ENCODE measurements around the gene CSNK1G1. TPM values are rescaled to one million over a fixed set of nuclear protein-coding genes. Genes with fewer than 3 reads are reported as not detected.

Gene CSNK1G1
- total and polyA plus RNA-seq, 2 of the 8 experiments (the other 6 are each of a cell fraction or from before 2014, with no cell fraction given) = 6.0 to 12.9 TPM

GRCh38 chr15:64249406-64249805 is 106.6 kb downstream of the CSNK1G1 start:
- Histone ChIP-seq H3K9me3 (ENCODE audit: insufficient read depth in 2 of 2, low read depth in 1 of 2, low read length in 1 of 2) (no peaks in the 10 kb centered on the region), H3K23ac (ENCODE audit: insufficient read length) (no peak overlapping the region), H3K27ac (ENCODE audit: low read depth, low read length) (no peak overlapping the region), H2BK15ac (ENCODE audit: low read length) (no peak overlapping the region), H2BK12ac (ENCODE audit: low read depth, low read length) (peak overlapping the region; percentile 78; the same call in 1 of the 2 replicates), H2BK120ac (replicated peaks; ENCODE audit: low read depth, low read length) (no peak overlapping the region), H4K91ac (replicated peaks; ENCODE audit: insufficient read length, low read length) (no peak overlapping the region), H2BK20ac (ENCODE audit: low read length) (no peak overlapping the region), H3K27me3 (replicated peaks in 1 of 4; ENCODE audit: control insufficient read depth in 3 of 4, extremely low read depth in 1 of 4, insufficient read depth in 3 of 4, low read length in 3 of 4) (no peaks in the 10 kb centered on the region), H3K4ac (replicated peaks; ENCODE audit: insufficient read length, low read depth, low read length) (peak overlapping the region; percentile 59), H2AK5ac (ENCODE audit: low read depth, low read length) (no peak overlapping the region), H3K56ac (replicated peaks; ENCODE audit: insufficient read length, low read depth, low read length) (no peak overlapping the region), H3K4me2 (ENCODE audit: insufficient read depth in 1 of 2, low read depth in 2 of 2, low read length in 2 of 2) (no peak overlapping the region), H3K18ac (ENCODE audit: extremely low read depth, low read length) (no peak overlapping the region), H4K5ac (ENCODE audit: insufficient read length, low read depth, low read length) (no peak overlapping the region), H3K23me2 (ENCODE audit: low read depth, low read length) (no peaks in the 10 kb centered on the region), H3K36me3 (ENCODE audit: control insufficient read depth in 2 of 4, insufficient read depth in 4 of 4, low read length in 3 of 4) (no peaks in the 10 kb centered on the region), H3K79me2 (ENCODE audit: control insufficient read depth in 1 of 2, insufficient read depth in 2 of 2, low read length in 2 of 2) (no peaks in the 10 kb centered on the region), H4K8ac (ENCODE audit: extremely low read depth, insufficient read depth, low read length) (no peak overlapping the region), H4K20me1 (replicated peaks in 1 of 2; ENCODE audit: control insufficient read depth in 1 of 2, insufficient read depth in 2 of 2, low read length in 2 of 2) (no peaks in the 10 kb centered on the region), H3K4me3 (ENCODE audit: extremely low read depth in 1 of 4, insufficient read depth in 2 of 4, low read depth in 3 of 4, low read length in 4 of 4) (no peak overlapping the region), H2AFZ (ENCODE audit: low read length) (no peak overlapping the region), H2BK5ac (ENCODE audit: low read depth, low read length) (no peak overlapping the region), H3K4me1 (replicated peaks in 1 of 4; ENCODE audit: control insufficient read depth in 3 of 4, insufficient read depth in 4 of 4, low read length in 3 of 4) (peaks cover 0 to 12% (median 5%) of the 10 kb centered on the region in 4 experiments; a peak in 5 of 7 replicates), H3K14ac (ENCODE audit: insufficient read length) (no peak overlapping the region), H3K9ac (replicated peaks in 1 of 4; ENCODE audit: extremely low read depth in 1 of 4, low read depth in 3 of 4, low read length in 3 of 4) (no peak overlapping the region), H3K79me1 (ENCODE audit: low read depth, low read length) (no peaks in the 10 kb centered on the region; the same call in 1 of the 2 replicates)
- CTCF ChIA-PET (ENCODE audit: partially characterized antibody) = no interaction called here
- DNase-seq (ENCODE audit: low read depth in 1 of 2, low spot score in 2 of 2) (no peak), FAIRE-seq (no peak)
- 97% methylated on average over 3 of the region's 3 CpGs; no CpG with 5 or more reads in 1 of the 2 experiments for WGBS, 2 experiments (ENCODE audit: extremely low coverage in 1 of 2, insufficient coverage in 1 of 2, insufficient read length in 1 of 2, insufficient replicate concordance in 2 of 2, low coverage in 1 of 2, low lambda C conversion rate in 2 of 2, missing lambda C conversion rate in 1 of 2)
- POLR2A ChIA-PET (ENCODE audit: partially characterized antibody) = no interaction called here
- no peak for TF ChIP-seq ZNF274 (IDR thresholded peaks at IDR 0.05; ENCODE audit: borderline replicate concordance, extremely low read depth, low read length)
- no peak for TF ChIP-seq HDAC2 (IDR thresholded peaks at IDR 0.05; ENCODE audit: borderline replicate concordance in 1 of 2, low read depth in 2 of 2, low read length in 2 of 2)
- no peak for TF ChIP-seq E2F6 (IDR thresholded peaks at IDR 0.05)
- no peak for TF ChIP-seq CBX8 (IDR thresholded peaks at IDR 0.05; ENCODE audit: borderline replicate concordance, low read depth, low read length)
- no peak for TF ChIP-seq SAP30 (IDR thresholded peaks at IDR 0.05; ENCODE audit: insufficient read depth, insufficient replicate concordance, low read length)
- no peak for TF ChIP-seq CHD2 (IDR thresholded peaks at IDR 0.05; ENCODE audit: low read length)
- TF ChIP-seq SIX5 (IDR thresholded peaks at IDR 0.05; ENCODE audit: low read depth, low read length) = no peak
- TF ChIP-seq POLR2AphosphoS5 (IDR thresholded peaks at IDR 0.05; ENCODE audit: low read depth, low read length) = no peak
- TF ChIP-seq SRF (IDR thresholded peaks at IDR 0.05; ENCODE audit: low read depth, low read length) = no peak
- no peak for TF ChIP-seq TEAD4 (IDR thresholded peaks at IDR 0.05; ENCODE audit: low read depth, low read length)
- TF ChIP-seq SP4 (IDR thresholded peaks at IDR 0.05; ENCODE audit: low read length) = no peak
